ENCODE data around the gene KHDRBS1. TPM values are rescaled to one million over a fixed set of nuclear protein-coding genes. Genes with fewer than 3 reads are reported as not detected.

The KHDRBS1 gene
- total and polyA plus RNA-seq, 9 of the 15 experiments (the other 6 are each of a cell fraction or from before 2014, with no cell fraction given): 48.4 to 257 (median 114) TPM

- TF ChIP-seq POLR2AphosphoS2 (IDR thresholded peaks at IDR 0.05; ENCODE audit: low read length) (peak; percentile 84; the same call in 1 of the 2 replicates), RREB1 (CRISPR knock-in tag; IDR thresholded peaks at IDR 0.05) (0 out of 2 replicates have a peak, but pooled peaks have one; percentile 69), ZNF41 (CRISPR knock-in tag; conservative IDR thresholded peaks at IDR 0.05) (no peak), ELF2 (CRISPR knock-in tag; IDR thresholded peaks at IDR 0.05) (no peak), TEAD4 (IDR thresholded peaks at IDR 0.05; ENCODE audit: low read length) (0 out of 2 replicates have a peak, but pooled peaks have one; percentile 20), TEAD4 (CRISPR knock-in tag; IDR thresholded peaks at IDR 0.05; ENCODE audit: borderline replicate concordance) (no peak), ZNF224 (CRISPR knock-in tag; IDR thresholded peaks at IDR 0.05) (no peak), NEUROD1 (IDR thresholded peaks at IDR 0.05; ENCODE audit: borderline replicate concordance, low read depth, low read length, partially characterized antibody) (no peak), ZNF764 (CRISPR knock-in tag; IDR thresholded peaks at IDR 0.05; ENCODE audit: low read depth) (no peak), CBX8 (IDR thresholded peaks at IDR 0.05; ENCODE audit: borderline replicate concordance, extremely low read depth, low read depth, low read length, poor library complexity, severe bottlenecking) (no peak), ZNF75A (CRISPR knock-in tag; IDR thresholded peaks at IDR 0.05) (no peak), THAP12 (CRISPR knock-in tag; IDR thresholded peaks at IDR 0.05) (peak; percentile 72), NCOA2 (IDR thresholded peaks at IDR 0.05; ENCODE audit: partially characterized antibody in 2 of 2) (no peak), DLX4 (CRISPR knock-in tag; IDR thresholded peaks at IDR 0.05) (no peak)
- TF ChIP-seq, protein P1, sequence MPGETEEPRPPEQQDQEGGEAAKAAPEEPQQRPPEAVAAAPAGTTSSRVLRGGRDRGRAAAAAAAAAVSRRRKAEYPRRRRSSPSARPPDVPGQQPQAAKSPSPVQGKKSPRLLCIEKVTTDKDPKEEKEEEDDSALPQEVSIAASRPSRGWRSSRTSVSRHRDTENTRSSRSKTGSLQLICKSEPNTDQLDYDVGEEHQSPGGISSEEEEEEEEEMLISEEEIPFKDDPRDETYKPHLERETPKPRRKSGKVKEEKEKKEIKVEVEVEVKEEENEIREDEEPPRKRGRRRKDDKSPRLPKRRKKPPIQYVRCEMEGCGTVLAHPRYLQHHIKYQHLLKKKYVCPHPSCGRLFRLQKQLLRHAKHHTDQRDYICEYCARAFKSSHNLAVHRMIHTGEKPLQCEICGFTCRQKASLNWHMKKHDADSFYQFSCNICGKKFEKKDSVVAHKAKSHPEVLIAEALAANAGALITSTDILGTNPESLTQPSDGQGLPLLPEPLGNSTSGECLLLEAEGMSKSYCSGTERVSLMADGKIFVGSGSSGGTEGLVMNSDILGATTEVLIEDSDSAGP (CRISPR knock-in tag; IDR thresholded peaks at IDR 0.05): peak; percentile 100
Observed at GRCh38 chr1:32072622-32073298, 59.1 kb downstream of the KHDRBS1 start, which contains the start of gene TMEM39B (continued).

Data from K562 (cell line).